A549 (cell line): Measurements from ENCODE around the gene RNF126. TPM values are rescaled to one million over a fixed set of nuclear protein-coding genes. Genes with fewer than 3 reads are reported as not detected.

Source experiments
- ATAC-seq, 2 experiments: fragments of 200-7000 bp in 1 of 2; fragments of >200 bp in 1 of 2; cut with Nextera tagmentation in 1 of 2; cut with Tn5 transposase in 1 of 2; 3 replicates each; pipeline versions ENCODE4 v1.8.0 to v1.9.1; 2018 to 2020; ENCODE audit warnings: mild to moderate bottlenecking in 1 of 2, moderate library complexity in 1 of 2
- CTCF ChIA-PET: fragments of 300-600 bp; sonication (Branson Sonifier 250); formaldehyde crosslinking; extraction: SDS; loops from one replicate; lab custom pipeline; 2021; ENCODE audit warnings: antibody characterized with exemption, inconsistent platforms; lab: Yijun Ruan, JAX
- POLR2A ChIA-PET: fragments of 350-600 bp; formaldehyde crosslinking; extraction: SDS; loops from one replicate; lab custom pipeline; 2021; ENCODE audit warnings: antibody characterized with exemption, inconsistent platforms; lab: Yijun Ruan, JAX
- DNase-seq, 2 experiments: peaks; one replicate each; pipeline versions ENCODE4 v3.0.0 to v3.0.0-alpha.2; 2011 to 2016; ENCODE audit warnings: low read depth in 1 of 2, low spot score in 1 of 2
- FAIRE-seq: peaks from 2 replicates; lab custom pipeline; 2011; peaks lifted over from hg19 to GRCh38; lab: Jason Lieb, UNC
- H3K27ac ChIP-seq, 2 experiments: fragments of >200 bp; sonication (Bioruptor Twin); formaldehyde crosslinking; 3 replicates each; pipeline ENCODE4 v1.5.1; 2016 to 2017
- H3K4me1 ChIP-seq: fragments of >200 bp; sonication (Bioruptor Twin); formaldehyde crosslinking; 3 replicates; pipeline ENCODE4 v1.6.1; 2016
- H3K4me2 ChIP-seq: fragments of >200 bp; sonication (Bioruptor Twin); formaldehyde crosslinking; 3 replicates; pipeline ENCODE4 v1.6.1; 2016
- H3K4me3 ChIP-seq: fragments of >200 bp; sonication (Bioruptor Twin); formaldehyde crosslinking; 3 replicates; pipeline ENCODE4 v1.5.1; 2016
- H3K9me3 ChIP-seq: fragments of >200 bp; sonication (Bioruptor Twin); formaldehyde crosslinking; 3 replicates; pipeline ENCODE4 v1.6.1; 2016
- CBX2 ChIP-seq: fragments of 200-600 bp; sonication (generic); IDR thresholded peaks from 2 replicates; pipeline ENCODE4 v1.6.1; 2016; ENCODE audit warnings: low read depth, mild to moderate bottlenecking, borderline replicate concordance
- CEBPB ChIP-seq, 2 experiments: fragments of >200 bp in 1 of 2; sonication (Bioruptor Twin) in 1 of 2; formaldehyde crosslinking in 1 of 2; IDR thresholded peaks; 2 replicates each; pipeline ENCODE4 v1.6.1; 2012 to 2016
- EHF ChIP-seq: fragments of 250-450 bp; sonication (Bioruptor Pico); IDR thresholded peaks from 2 replicates; pipeline ENCODE4 v1.5.0; 2020; ENCODE audit warnings: mild to moderate bottlenecking
- ELK1 ChIP-seq: fragments of 150-350 bp; IDR thresholded peaks from 2 replicates; pipeline ENCODE4 v1.6.1; 2014; ENCODE audit warnings: low read depth, mild to moderate bottlenecking, low read length
- EP300 ChIP-seq, 2 experiments: fragments of >200 bp; sonication (Bioruptor Twin); formaldehyde crosslinking; IDR thresholded peaks; 2 replicates in 1 of 2; 3 replicates in 1 of 2; pipeline ENCODE4 v1.6.1; 2016 to 2017
- FOSB ChIP-seq: fragments of 250-450 bp; sonication (Bioruptor Pico); IDR thresholded peaks from 2 replicates; pipeline ENCODE4 v1.5.0; 2020; ENCODE audit warnings: mild to moderate bottlenecking, moderate library complexity
- FOSL2 ChIP-seq, 2 experiments: fragments of 450-650 bp in 1 of 2; fragments of >200 bp in 1 of 2; sonication (Bioruptor Twin) in 1 of 2; formaldehyde crosslinking; IDR thresholded peaks; 2 replicates each; pipeline versions ENCODE4 v1.5.0 to v1.6.1; 2016 to 2020; ENCODE audit warnings: mild to moderate bottlenecking in 1 of 2, moderate library complexity in 1 of 2
- HOXA7 ChIP-seq: fragments of 250-450 bp; sonication (Bioruptor Pico); IDR thresholded peaks from 2 replicates; pipeline ENCODE4 v1.5.0; 2020; ENCODE audit warnings: mild to moderate bottlenecking, moderate library complexity
- HOXB13 ChIP-seq: fragments of 250-450 bp; sonication (Bioruptor Pico); IDR thresholded peaks from 2 replicates; pipeline ENCODE4 v1.5.0; 2020; ENCODE audit warnings: low read depth, mild to moderate bottlenecking, moderate library complexity
- HOXB5 ChIP-seq: fragments of 250-450 bp; sonication (Bioruptor Pico); IDR thresholded peaks from 2 replicates; pipeline ENCODE4 v1.5.0; 2020; ENCODE audit warnings: mild to moderate bottlenecking, moderate library complexity
- KDM5A ChIP-seq: fragments of 200-600 bp; sonication (generic); IDR thresholded peaks from 2 replicates; pipeline ENCODE4 v1.6.1; 2016; ENCODE audit warnings: antibody characterized with exemption, mild to moderate bottlenecking
- MAFK ChIP-seq: fragments of 450-650 bp; IDR thresholded peaks from 2 replicates; pipeline ENCODE4 v1.6.1; 2014; ENCODE audit not compliant: partially characterized antibody
- NFE2L2 ChIP-seq: fragments of 150-350 bp; conservative IDR thresholded peaks from 2 replicates; pipeline ENCODE4 v1.6.1; 2014; ENCODE audit warnings: low read length
- NPAS2 ChIP-seq: fragments of 250-450 bp; sonication (Bioruptor Pico); IDR thresholded peaks from 2 replicates; pipeline ENCODE4 v1.8.0; 2022; ENCODE audit warnings: mild to moderate bottlenecking, moderate library complexity, borderline replicate concordance
- RCOR1 ChIP-seq: fragments of 150-350 bp; IDR thresholded peaks from 2 replicates; pipeline ENCODE4 v1.6.1; 2014; ENCODE audit warnings: antibody characterized with exemption, low read length, low read depth
- TP53 ChIP-seq: fragments of 250-450 bp; sonication (Bioruptor Pico); IDR thresholded peaks from 2 replicates; pipeline ENCODE4 v1.5.0; 2021; ENCODE audit warnings: mild to moderate bottlenecking, moderate library complexity
- WGBS: methylation state at CpG from one replicate; pipeline ENCODE4 v1.1.6; 2017; ENCODE audit errors: missing lambda C conversion rate; 5-methylcytosine and 5-hydroxymethylcytosine counted together
- polyA plus RNA-seq, 4 experiments: library from polyadenylated mRNA; depleted of rRNA in 3 of 4; stranded (reverse); fragments of >200 nt; fragmentation: RNase III in 1 of 4; extraction: RNeasy Plus Mini Kit Qiagen cat#74134 plus additional on column Dnase treatment in 1 of 4; gene quantifications; 2 replicates in 3 of 4; 3 replicates in 1 of 4; pipeline ENCODE4 v1.2.3, GENCODE V29; 2011 to 2017
- TF ChIP-seq, protein P1 (sequence below): fragments of 450-650 bp; IDR thresholded peaks from 2 replicates; pipeline ENCODE4 v1.6.1; 2014; ENCODE audit warnings: antibody characterized with exemption
- TF ChIP-seq, protein P2 (sequence below): IDR thresholded peaks from 2 replicates; pipeline ENCODE4 v1.6.1; 2012
- TF ChIP-seq, protein P3 (sequence below): fragments of 250-450 bp; sonication (Bioruptor Pico); IDR thresholded peaks from 2 replicates; pipeline ENCODE4 v1.5.0; 2021; ENCODE audit warnings: mild to moderate bottlenecking, moderate library complexity, borderline replicate concordance

Gene RNF126
- polyA plus RNA-seq, 2 of the 4 experiments (the other 2 are of a cell fraction) = 3.1 to 35.0 TPM

- no peak for TF ChIP-seq NPAS2 (CRISPR knock-in tag)
- TF ChIP-seq CBX2 = no peak
- peak; percentile 86 to 93 for TF ChIP-seq EP300 (IDR thresholded peaks at IDR 0.05)
- TF ChIP-seq, protein P1, sequence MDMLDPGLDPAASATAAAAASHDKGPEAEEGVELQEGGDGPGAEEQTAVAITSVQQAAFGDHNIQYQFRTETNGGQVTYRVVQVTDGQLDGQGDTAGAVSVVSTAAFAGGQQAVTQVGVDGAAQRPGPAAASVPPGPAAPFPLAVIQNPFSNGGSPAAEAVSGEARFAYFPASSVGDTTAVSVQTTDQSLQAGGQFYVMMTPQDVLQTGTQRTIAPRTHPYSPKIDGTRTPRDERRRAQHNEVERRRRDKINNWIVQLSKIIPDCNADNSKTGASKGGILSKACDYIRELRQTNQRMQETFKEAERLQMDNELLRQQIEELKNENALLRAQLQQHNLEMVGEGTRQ = no peak
- 0 out of 2 replicates have a peak, but pooled peaks have one; percentile 15 for TF ChIP-seq NFE2L2
- TF ChIP-seq, protein P2, sequence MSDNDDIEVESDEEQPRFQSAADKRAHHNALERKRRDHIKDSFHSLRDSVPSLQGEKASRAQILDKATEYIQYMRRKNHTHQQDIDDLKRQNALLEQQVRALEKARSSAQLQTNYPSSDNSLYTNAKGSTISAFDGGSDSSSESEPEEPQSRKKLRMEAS = peak; percentile 91
- TF ChIP-seq ELK1 = no peak
- TF ChIP-seq MAFK = peak; percentile 19
These were observed 39.0 kb downstream of the RNF126 start (continued) for GRCh38 chr19:623974-624373.

GRCh38 chr19:623175-623916 is 39.7 kb downstream of the RNF126 start:
- CTCF ChIA-PET = interaction anchor here (0.7 to 2.4 kb wide), 7 partner anchors 11 to 225 kb away, joined by 3 to 7 read pairs (median 4); no protein-coding TSS in a partner anchor
- H3K27ac ChIP-seq = peak overlapping the region; percentile 98 to 99
- POLR2A ChIA-PET = interaction anchor here (1.3 kb wide), 1 partner anchor 10 kb away, joined by 3 read pairs; the partner anchor contains the start of gene POLRMT
- H3K4me2 ChIP-seq = peak overlapping the region; percentile 79
- 66% methylated on average over 3 of the region's 44 CpGs for WGBS
- TF ChIP-seq MAFK = peak; percentile 6
- no peak for TF ChIP-seq RCOR1
- peak; percentile 25; the same call in 1 of the 2 replicates for TF ChIP-seq HOXB13
- TF ChIP-seq HOXA7 (CRISPR knock-in tag) = no peak
- TF ChIP-seq, all 56 proteins: peak for 2
- FAIRE-seq = no peak
- no peak for DNase-seq
- Histone ChIP-seq H3K4me3 (no peak overlapping the region), H3K4me1 (peaks cover 40% of the 10 kb centered on the region), H3K9me3 (no peaks in the 10 kb centered on the region)
- ATAC-seq = peak; percentile 3 to 39; a peak in 4 of 6 replicates

GRCh38 chr19:622666-623065 is 40.3 kb downstream of the RNF126 start:
- POLR2A ChIA-PET = interaction anchor here (1.3 kb wide), 1 partner anchor 11 kb away, joined by 3 read pairs; the partner anchor contains the start of gene POLRMT
- WGBS = 96% methylated on average over 14 of the region's 37 CpGs
- Histone ChIP-seq H3K4me2 (no peak overlapping the region; the same call in 2 of the 3 replicates), H3K9me3 (no peaks in the 10 kb centered on the region), H3K4me3 (no peak overlapping the region), H3K4me1 (peaks cover 40% of the 10 kb centered on the region), H3K27ac (peak overlapping the region; percentile 98 to 99)
- DNase-seq (no peak), FAIRE-seq (no peak), ATAC-seq (no peak)
- TF ChIP-seq EHF (no peak), FOSL2 (IDR thresholded peaks at IDR 0.05) (no peak), FOSL2 (CRISPR knock-in tag; IDR thresholded peaks at IDR 0.05) (no peak), CEBPB (IDR thresholded peaks at IDR 0.05) (no peak), HOXB5 (CRISPR knock-in tag) (no peak), FOSB (CRISPR knock-in tag) (no peak), TP53 (CRISPR knock-in tag) (no peak), ELK1 (no peak), KDM5A (no peak)
- TF ChIP-seq, protein P3, sequence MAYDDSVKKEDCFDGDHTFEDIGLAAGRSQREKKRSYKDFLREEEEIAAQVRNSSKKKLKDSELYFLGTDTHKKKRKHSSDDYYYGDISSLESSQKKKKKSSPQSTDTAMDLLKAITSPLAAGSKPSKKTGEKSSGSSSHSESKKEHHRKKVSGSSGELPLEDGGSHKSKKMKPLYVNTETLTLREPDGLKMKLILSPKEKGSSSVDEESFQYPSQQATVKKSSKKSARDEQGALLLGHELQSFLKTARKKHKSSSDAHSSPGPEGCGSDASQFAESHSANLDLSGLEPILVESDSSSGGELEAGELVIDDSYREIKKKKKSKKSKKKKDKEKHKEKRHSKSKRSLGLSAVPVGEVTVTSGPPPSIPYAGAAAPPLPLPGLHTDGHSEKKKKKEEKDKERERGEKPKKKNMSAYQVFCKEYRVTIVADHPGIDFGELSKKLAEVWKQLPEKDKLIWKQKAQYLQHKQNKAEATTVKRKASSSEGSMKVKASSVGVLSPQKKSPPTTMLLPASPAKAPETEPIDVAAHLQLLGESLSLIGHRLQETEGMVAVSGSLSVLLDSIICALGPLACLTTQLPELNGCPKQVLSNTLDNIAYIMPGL = no peak
- TF ChIP-seq, protein P1 = no peak
- CTCF ChIA-PET = interaction anchor here (2.0 to 2.4 kb wide), 2 partner anchors 16 to 34 kb away, joined by 7 read pairs; no protein-coding TSS in a partner anchor
